IPS DF 6.9 (cell line): Measurements from ENCODE around the gene DBN1.
A peak's percentile ranks its signal among the peaks of the same experiment; 100 is the strongest.

Experiments used
- DNase-seq: peaks from one replicate; pipeline ENCODE4 v3.0.0-alpha.2; 2013; ENCODE audit warnings: low read depth, low spot score
- H3K27ac ChIP-seq: one replicate; pipeline ENCODE4 v1.5.1; 2013; ENCODE audit warnings: low read length, control low read depth
- H3K27me3 ChIP-seq: 2 replicates; pipeline ENCODE4 v1.6.1; 2013; ENCODE audit warnings: mild to moderate bottlenecking, low read length; ENCODE audit not compliant: control insufficient read depth, insufficient read depth
- H3K36me3 ChIP-seq: 2 replicates; pipeline ENCODE4 v1.6.1; 2013; ENCODE audit warnings: low read length; ENCODE audit not compliant: control insufficient read depth, insufficient read depth
- H3K4me1 ChIP-seq: 2 replicates; pipeline ENCODE4 v1.6.1; 2013; ENCODE audit warnings: low read length; ENCODE audit not compliant: control insufficient read depth, insufficient read depth
- H3K4me3 ChIP-seq: 2 replicates; pipeline ENCODE4 v1.5.1; 2013; ENCODE audit warnings: mild to moderate bottlenecking, low read length
- H3K9me3 ChIP-seq: 2 replicates; pipeline ENCODE4 v1.6.1; 2013; ENCODE audit warnings: low read length, inconsistent platforms; ENCODE audit not compliant: control insufficient read depth, insufficient read depth
- WGBS: extraction: QIAGEN DNeasy Blood & Tissue Kit; methylation state at CpG from one replicate; pipeline ENCODE4 v1.1.7; 2013; ENCODE audit warnings: mixed read lengths, missing lambda C conversion rate; ENCODE audit not compliant: insufficient read length, insufficient coverage; 5-methylcytosine and 5-hydroxymethylcytosine counted together

DBN1 gene

GRCh38 chr5:177471610-177472356 is 1.7 kb downstream of the DBN1 start:
- no peaks in the 10 kb centered on the region for H3K9me3 ChIP-seq
- no CpG with 5 or more reads among the region's 14 CpGs for WGBS
- H3K27ac ChIP-seq = no peak overlapping the region
- H3K4me1 ChIP-seq = peaks cover 27% of the 10 kb centered on the region
- H3K27me3 ChIP-seq = no peaks in the 10 kb centered on the region
- no peak for DNase-seq
- H3K4me3 ChIP-seq = peak overlapping the region; percentile 90; the same call in 1 of the 2 replicates
- H3K36me3 ChIP-seq = peaks cover 36% of the 10 kb centered on the region

GRCh38 chr5:177470759-177471536 is 2.5 kb downstream of the DBN1 start:
- peaks cover 27% of the 10 kb centered on the region for H3K4me1 ChIP-seq
- no peaks in the 10 kb centered on the region for H3K9me3 ChIP-seq
- no peak for DNase-seq
- H3K27ac ChIP-seq = no peak overlapping the region
- H3K4me3 ChIP-seq = no peak overlapping the region
- peaks cover 44% of the 10 kb centered on the region for H3K36me3 ChIP-seq
- no peaks in the 10 kb centered on the region for H3K27me3 ChIP-seq
- WGBS = no CpG with 5 or more reads among the region's 10 CpGs

GRCh38 chr5:177469750-177470525 is 3.5 kb downstream of the DBN1 start:
- H3K36me3 ChIP-seq = peaks cover 53% of the 10 kb centered on the region

DNA sequence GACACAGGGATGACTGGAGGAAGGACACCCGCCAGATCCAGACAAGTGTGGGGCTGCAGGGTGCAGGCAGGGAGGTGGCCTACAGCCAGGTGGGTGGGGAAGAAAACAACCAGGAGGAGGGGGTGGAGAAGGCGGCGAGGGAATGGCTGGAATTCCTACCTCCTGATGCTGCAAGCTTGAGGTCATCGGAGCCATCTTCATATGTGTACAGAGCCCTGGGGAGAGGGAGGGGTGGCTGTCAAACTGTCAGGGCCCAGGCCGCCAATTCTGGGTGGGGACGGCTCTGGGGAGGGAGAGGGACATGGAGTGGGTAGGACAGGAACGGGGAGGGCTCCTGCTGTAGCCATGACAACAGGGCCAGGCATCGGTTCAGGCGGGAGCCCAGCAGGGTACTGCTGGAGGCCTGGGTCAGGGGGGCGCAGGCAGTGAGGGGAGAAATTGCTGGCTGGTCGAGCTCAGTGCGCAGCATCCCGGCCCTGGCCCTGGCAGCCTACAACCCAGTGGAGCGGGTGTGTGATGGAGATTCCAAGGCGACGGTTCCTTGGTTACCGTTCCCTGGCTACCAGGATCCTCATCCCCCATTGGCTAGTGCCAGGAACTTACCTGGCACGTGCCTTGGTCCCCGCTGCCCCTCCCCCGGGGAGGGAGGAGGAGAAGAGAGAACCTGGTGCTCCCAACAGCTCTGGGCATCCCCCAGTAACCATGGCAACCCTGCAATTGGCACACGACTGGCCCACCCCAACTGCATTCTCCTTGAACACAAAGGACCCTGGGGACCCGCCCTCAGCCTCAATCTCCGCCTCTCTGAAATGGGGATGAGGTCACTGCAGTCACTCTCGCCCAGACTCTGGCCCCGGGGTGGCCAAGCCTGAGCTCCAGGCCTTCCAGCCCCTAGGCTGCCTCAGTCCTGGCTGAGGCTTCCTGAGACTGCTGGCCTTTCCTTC is 4.5 kb downstream of the DBN1 start:
- Histone ChIP-seq H3K36me3 (peaks cover 53% of the 10 kb centered on the region), H3K27me3 (no peaks in the 10 kb centered on the region), H3K27ac (no peak overlapping the region), H3K4me1 (peaks cover 17% of the 10 kb centered on the region), H3K9me3 (no peaks in the 10 kb centered on the region), H3K4me3 (no peak overlapping the region)
- WGBS = no CpG with 5 or more reads among the region's 25 CpGs
- DNase-seq = no peak

More at GRCh38 chr5:177469750-177470525, 3.5 kb downstream of the DBN1 start:
- Histone ChIP-seq H3K27ac (no peak overlapping the region), H3K4me1 (peaks cover 22% of the 10 kb centered on the region), H3K9me3 (no peaks in the 10 kb centered on the region), H3K4me3 (no peak overlapping the region), H3K27me3 (no peaks in the 10 kb centered on the region)
- DNase-seq = no peak
- no CpG with 5 or more reads among the region's 8 CpGs for WGBS

DNA sequence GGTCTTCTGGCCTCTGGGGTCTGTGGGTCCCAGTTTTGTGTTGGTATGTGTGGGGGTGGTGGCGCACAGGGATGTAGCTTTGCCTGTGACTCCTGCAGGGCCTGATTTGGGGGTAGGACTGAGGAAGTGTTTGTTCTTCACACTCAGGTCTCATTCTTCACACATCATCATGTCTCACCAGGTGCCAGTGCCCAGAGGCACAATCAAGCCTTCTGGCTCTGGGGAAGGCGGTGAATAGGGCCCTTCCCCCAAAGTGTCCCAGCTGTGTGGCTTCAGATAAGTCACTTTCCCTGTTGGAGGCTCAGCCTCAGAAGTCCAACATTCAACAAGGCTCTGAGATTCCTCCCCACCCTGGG is 5.1 kb downstream of the DBN1 start:
- H3K36me3 ChIP-seq = peaks cover 56% of the 10 kb centered on the region
- no peak for DNase-seq
- WGBS = no CpG with 5 or more reads among the region's 2 CpGs

DNA sequence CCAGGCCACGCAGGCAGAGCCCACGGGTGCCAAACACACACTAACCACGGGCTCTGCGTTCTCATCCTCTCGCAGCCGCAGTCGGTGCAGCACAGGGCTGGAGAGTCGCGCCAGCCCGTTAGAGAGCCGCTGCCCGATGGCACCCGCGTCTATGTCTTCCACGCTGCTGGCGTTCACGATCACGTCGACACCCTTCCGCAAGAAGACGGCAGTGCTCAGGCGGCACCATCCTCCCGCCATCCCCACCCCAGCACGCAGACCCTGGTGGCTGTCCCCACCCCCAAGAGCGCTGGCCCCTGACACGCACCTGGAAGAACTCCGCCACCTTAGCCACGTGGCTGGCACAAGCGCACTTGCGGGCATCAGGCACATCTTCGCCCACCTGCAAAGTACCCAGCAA is 6.0 kb downstream of the DBN1 start:
- no peaks in the 10 kb centered on the region for H3K27me3 ChIP-seq
- no CpG with 5 or more reads among the region's 31 CpGs for WGBS
- H3K9me3 ChIP-seq = no peaks in the 10 kb centered on the region
- no peak for DNase-seq
- H3K4me1 ChIP-seq = peaks cover 17% of the 10 kb centered on the region
- no peak overlapping the region for H3K27ac ChIP-seq
- peaks cover 58% of the 10 kb centered on the region for H3K36me3 ChIP-seq
- no peak overlapping the region for H3K4me3 ChIP-seq

More for the DNA sequence above, 5.1 kb downstream of the DBN1 start:
- Histone ChIP-seq H3K27me3 (no peaks in the 10 kb centered on the region), H3K4me3 (no peak overlapping the region), H3K4me1 (peaks cover 17% of the 10 kb centered on the region), H3K9me3 (no peaks in the 10 kb centered on the region), H3K27ac (no peak overlapping the region)

DNA sequence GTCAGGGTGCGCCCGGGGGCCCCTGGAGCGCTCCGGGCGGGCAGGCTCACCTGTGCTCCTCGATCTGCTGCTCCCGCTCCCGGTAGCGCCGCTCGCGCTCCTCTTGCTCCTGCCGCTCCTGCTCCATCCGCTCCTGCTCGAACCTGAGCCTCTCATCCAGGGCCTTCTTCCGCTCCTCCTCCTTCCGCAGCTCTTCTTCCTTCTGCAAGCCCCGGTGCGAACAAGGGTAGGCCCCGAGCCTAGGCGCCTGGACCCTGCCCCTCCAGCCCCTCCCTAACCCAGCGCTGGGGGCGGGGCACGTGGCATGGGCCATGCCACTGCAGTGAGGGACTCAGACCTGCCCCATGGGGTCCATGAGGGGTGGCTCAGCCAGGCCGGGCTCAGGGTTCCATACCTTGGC is 6.6 kb downstream of the DBN1 start:
- no peak for DNase-seq
- no peaks in the 10 kb centered on the region for H3K27me3 ChIP-seq
- no peaks in the 10 kb centered on the region for H3K9me3 ChIP-seq
- H3K36me3 ChIP-seq = peaks cover 55% of the 10 kb centered on the region
- no peak overlapping the region for H3K27ac ChIP-seq
- H3K4me3 ChIP-seq = no peak overlapping the region
- H3K4me1 ChIP-seq = peaks cover 15% of the 10 kb centered on the region
- no CpG with 5 or more reads among the region's 25 CpGs for WGBS

GRCh38 chr5:177465044-177465443 is 8.4 kb downstream of the DBN1 start:
- no peak overlapping the region for H3K4me3 ChIP-seq
- no peak overlapping the region for H3K27ac ChIP-seq
- peaks cover 50% of the 10 kb centered on the region for H3K36me3 ChIP-seq
- no peaks in the 10 kb centered on the region for H3K9me3 ChIP-seq
- DNase-seq = no peak
- peaks cover 1% of the 10 kb centered on the region for H3K4me1 ChIP-seq
- WGBS = no CpG with 5 or more reads among the region's 11 CpGs
- H3K27me3 ChIP-seq = no peaks in the 10 kb centered on the region

GRCh38 chr5:177462021-177462670 is 11.3 kb downstream of the DBN1 start:
- H3K27ac ChIP-seq = no peak overlapping the region
- peaks cover 3% of the 10 kb centered on the region; the same call in 1 of the 2 replicates for H3K4me1 ChIP-seq
- no peaks in the 10 kb centered on the region for H3K9me3 ChIP-seq
- no CpG with 5 or more reads among the region's 27 CpGs for WGBS
- H3K4me3 ChIP-seq = no peak overlapping the region
- H3K36me3 ChIP-seq = peaks cover 55% of the 10 kb centered on the region
- no peaks in the 10 kb centered on the region for H3K27me3 ChIP-seq
- DNase-seq = no peak
